A549 (cell line): ENCODE results near the gene LYPD6. TPM values are rescaled to one million over a fixed set of nuclear protein-coding genes. Genes with fewer than 3 reads are reported as not detected.

ENCODE experiments used
- ATAC-seq, 2 experiments: fragments of 200-7000 bp in 1 of 2; fragments of >200 bp in 1 of 2; cut with Nextera tagmentation in 1 of 2; cut with Tn5 transposase in 1 of 2; 3 replicates each; pipeline versions ENCODE4 v1.8.0 to v1.9.1; 2018 to 2020; ENCODE audit warnings: mild to moderate bottlenecking in 1 of 2, moderate library complexity in 1 of 2
- CTCF ChIA-PET: fragments of 300-600 bp; sonication (Branson Sonifier 250); formaldehyde crosslinking; extraction: SDS; loops from one replicate; lab custom pipeline; 2021; ENCODE audit warnings: antibody characterized with exemption, inconsistent platforms; lab: Yijun Ruan, JAX
- POLR2A ChIA-PET: fragments of 350-600 bp; formaldehyde crosslinking; extraction: SDS; loops from one replicate; lab custom pipeline; 2021; ENCODE audit warnings: antibody characterized with exemption, inconsistent platforms; lab: Yijun Ruan, JAX
- DNase-seq, 2 experiments: peaks; one replicate each; pipeline versions ENCODE4 v3.0.0 to v3.0.0-alpha.2; 2011 to 2016; ENCODE audit warnings: low read depth in 1 of 2, low spot score in 1 of 2
- FAIRE-seq: peaks from 2 replicates; lab custom pipeline; 2011; peaks lifted over from hg19 to GRCh38; lab: Jason Lieb, UNC
- H3K27ac ChIP-seq, 2 experiments: fragments of >200 bp; sonication (Bioruptor Twin); formaldehyde crosslinking; 3 replicates each; pipeline ENCODE4 v1.5.1; 2016 to 2017
- H3K4me1 ChIP-seq: fragments of >200 bp; sonication (Bioruptor Twin); formaldehyde crosslinking; 3 replicates; pipeline ENCODE4 v1.6.1; 2016
- H3K4me2 ChIP-seq: fragments of >200 bp; sonication (Bioruptor Twin); formaldehyde crosslinking; 3 replicates; pipeline ENCODE4 v1.6.1; 2016
- H3K4me3 ChIP-seq: fragments of >200 bp; sonication (Bioruptor Twin); formaldehyde crosslinking; 3 replicates; pipeline ENCODE4 v1.5.1; 2016
- H3K9me3 ChIP-seq: fragments of >200 bp; sonication (Bioruptor Twin); formaldehyde crosslinking; 3 replicates; pipeline ENCODE4 v1.6.1; 2016
- ATOH8 ChIP-seq: fragments of 250-450 bp; sonication (Bioruptor Pico); IDR thresholded peaks from 2 replicates; pipeline ENCODE4 v1.5.0; 2020; ENCODE audit warnings: low read depth, mild to moderate bottlenecking, moderate library complexity
- BHLHE40 ChIP-seq: IDR thresholded peaks from 2 replicates; pipeline ENCODE4 v1.6.1; 2012; ENCODE audit warnings: low read depth, low read length, inconsistent platforms
- CBX8 ChIP-seq: fragments of 200-600 bp; sonication (generic); IDR thresholded peaks from 2 replicates; pipeline ENCODE4 v1.6.1; 2016
- CEBPB ChIP-seq, 2 experiments: fragments of >200 bp in 1 of 2; sonication (Bioruptor Twin) in 1 of 2; formaldehyde crosslinking in 1 of 2; IDR thresholded peaks; 2 replicates each; pipeline ENCODE4 v1.6.1; 2012 to 2016
- CHD2 ChIP-seq: fragments of 150-350 bp; IDR thresholded peaks from 2 replicates; pipeline ENCODE4 v1.6.1; 2014; ENCODE audit warnings: low read length; ENCODE audit not compliant: partially characterized antibody
- CTCF ChIP-seq: fragments of >200 bp; sonication (Bioruptor Twin); formaldehyde crosslinking; IDR thresholded peaks from 3 replicates; pipeline ENCODE4 v1.5.1; 2016
- FOSB ChIP-seq: fragments of 250-450 bp; sonication (Bioruptor Pico); IDR thresholded peaks from 2 replicates; pipeline ENCODE4 v1.5.0; 2020; ENCODE audit warnings: mild to moderate bottlenecking, moderate library complexity
- HDAC2 ChIP-seq: fragments of 200-600 bp; sonication (generic); IDR thresholded peaks from 2 replicates; pipeline ENCODE4 v1.6.1; 2016
- HEYL ChIP-seq: fragments of 250-450 bp; sonication (Bioruptor Pico); IDR thresholded peaks from 2 replicates; pipeline ENCODE4 v1.8.0; 2021; ENCODE audit warnings: mild to moderate bottlenecking, moderate library complexity
- HMGXB4 ChIP-seq: fragments of 250-450 bp; sonication (Bioruptor Pico); IDR thresholded peaks from 2 replicates; pipeline ENCODE4 v1.5.0; 2021; ENCODE audit warnings: mild to moderate bottlenecking, moderate library complexity, borderline replicate concordance
- JUNB ChIP-seq: fragments of >200 bp; sonication (Bioruptor Twin); formaldehyde crosslinking; IDR thresholded peaks from 2 replicates; pipeline ENCODE4 v1.6.1; 2016
- MAX ChIP-seq: IDR thresholded peaks from 2 replicates; pipeline ENCODE4 v1.6.1; 2012
- MYC ChIP-seq: IDR thresholded peaks from 2 replicates; pipeline ENCODE4 v1.6.1; 2012; ENCODE audit warnings: mild to moderate bottlenecking, inconsistent platforms, low read length, improper control_type of control experiment, borderline replicate concordance
- NFE2L2 ChIP-seq: fragments of 150-350 bp; conservative IDR thresholded peaks from 2 replicates; pipeline ENCODE4 v1.6.1; 2014; ENCODE audit warnings: low read length
- POLR2A ChIP-seq: IDR thresholded peaks from 2 replicates; pipeline ENCODE4 v1.6.1; 2012; ENCODE audit warnings: mild to moderate bottlenecking, low read length
- POLR2AphosphoS2 ChIP-seq: conservative IDR thresholded peaks from 2 replicates; pipeline ENCODE4 v1.6.1; 2012; ENCODE audit warnings: low read length, improper control_type of control experiment, inconsistent platforms
- RCOR1 ChIP-seq: fragments of 150-350 bp; IDR thresholded peaks from 2 replicates; pipeline ENCODE4 v1.6.1; 2014; ENCODE audit warnings: antibody characterized with exemption, low read length, low read depth
- RFX5 ChIP-seq: fragments of 450-650 bp; IDR thresholded peaks from 2 replicates; pipeline ENCODE4 v1.7.1; 2014; ENCODE audit warnings: antibody characterized with exemption, mild to moderate bottlenecking, moderate library complexity
- RNF2 ChIP-seq: fragments of 200-600 bp; sonication (generic); IDR thresholded peaks from 2 replicates; pipeline ENCODE4 v1.6.1; 2016; ENCODE audit warnings: low read depth, mild to moderate bottlenecking, antibody characterized with exemption, moderate library complexity, borderline replicate concordance
- SMC3 ChIP-seq: fragments of >200 bp; sonication (Bioruptor Twin); formaldehyde crosslinking; IDR thresholded peaks from 3 replicates; pipeline ENCODE4 v1.6.1; 2018; ENCODE audit warnings: inconsistent platforms
- SREBF2 ChIP-seq: fragments of 450-650 bp; IDR thresholded peaks from 2 replicates; pipeline ENCODE4 v1.6.1; 2014; ENCODE audit warnings: mild to moderate bottlenecking, moderate library complexity
- ZFP36 ChIP-seq: fragments of 450-650 bp; IDR thresholded peaks from 2 replicates; pipeline ENCODE4 v1.6.1; 2014; ENCODE audit warnings: borderline replicate concordance; ENCODE audit not compliant: partially characterized antibody
- ZSCAN20 ChIP-seq: fragments of 250-450 bp; sonication (Bioruptor Pico); IDR thresholded peaks from 2 replicates; pipeline ENCODE4 v1.8.0; 2022; ENCODE audit warnings: mild to moderate bottlenecking, moderate library complexity
- WGBS: methylation state at CpG from one replicate; pipeline ENCODE4 v1.1.6; 2017; ENCODE audit errors: missing lambda C conversion rate; 5-methylcytosine and 5-hydroxymethylcytosine counted together
- polyA plus RNA-seq, 4 experiments: library from polyadenylated mRNA; depleted of rRNA in 3 of 4; stranded (reverse); fragments of >200 nt; fragmentation: RNase III in 1 of 4; extraction: RNeasy Plus Mini Kit Qiagen cat#74134 plus additional on column Dnase treatment in 1 of 4; gene quantifications; 2 replicates in 3 of 4; 3 replicates in 1 of 4; pipeline ENCODE4 v1.2.3, GENCODE V29; 2011 to 2017
- TF ChIP-seq, protein P1 (sequence below): IDR thresholded peaks from 2 replicates; pipeline ENCODE4 v1.6.1; 2012

Gene LYPD6
- polyA plus RNA-seq, 2 of the 4 experiments (the other 2 are of a cell fraction) = 0.08 to 0.09 TPM

DNA sequence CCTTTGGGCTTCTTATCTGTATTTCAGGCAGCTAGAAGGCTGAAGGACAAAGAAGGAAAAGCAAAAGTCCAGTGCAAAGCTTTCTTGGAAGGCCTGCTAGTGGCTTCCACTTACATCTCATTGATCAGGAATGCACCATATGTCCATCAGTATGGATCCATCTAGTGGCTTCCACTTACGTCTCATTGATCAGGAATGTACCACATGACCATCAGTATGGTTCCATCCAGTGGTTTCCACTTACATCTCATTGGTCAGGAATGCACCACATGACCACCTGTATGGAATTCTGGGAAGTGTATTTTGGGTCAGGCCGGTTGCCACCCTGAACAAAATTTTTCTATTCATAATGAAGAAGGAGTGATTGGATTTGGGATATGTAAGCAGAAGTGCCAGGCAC lies 70.6 kb downstream of the LYPD6 start (continued):
- no peak for TF ChIP-seq HEYL (CRISPR knock-in tag)
- TF ChIP-seq FOSB (CRISPR knock-in tag) = no peak
- no peak for TF ChIP-seq MYC
- TF ChIP-seq SREBF2 = no peak
- TF ChIP-seq RCOR1 = no peak
- no peak for TF ChIP-seq RFX5

- Histone ChIP-seq H3K4me3 (no peak overlapping the region), H3K4me2 (no peak overlapping the region), H3K27ac (no peak overlapping the region), H3K9me3 (no peaks in the 10 kb centered on the region), H3K4me1 (no peaks in the 10 kb centered on the region)
- ChIA-PET CTCF (no interaction called here), POLR2A (no interaction called here)
- FAIRE-seq (no peak), ATAC-seq (no peak), DNase-seq (no peak)
- 30% methylated on average over 3 of the region's 3 CpGs for WGBS
- TF ChIP-seq MAX (no peak), ZFP36 (no peak), SMC3 (no peak), HMGXB4 (CRISPR knock-in tag) (no peak), CTCF (no peak), POLR2AphosphoS2 (no peak), RCOR1 (no peak), CBX8 (no peak), HDAC2 (no peak), POLR2A (no peak), CHD2 (no peak), ZSCAN20 (CRISPR knock-in tag) (no peak), ATOH8 (no peak), BHLHE40 (no peak), JUNB (no peak)
- TF ChIP-seq, protein P1, sequence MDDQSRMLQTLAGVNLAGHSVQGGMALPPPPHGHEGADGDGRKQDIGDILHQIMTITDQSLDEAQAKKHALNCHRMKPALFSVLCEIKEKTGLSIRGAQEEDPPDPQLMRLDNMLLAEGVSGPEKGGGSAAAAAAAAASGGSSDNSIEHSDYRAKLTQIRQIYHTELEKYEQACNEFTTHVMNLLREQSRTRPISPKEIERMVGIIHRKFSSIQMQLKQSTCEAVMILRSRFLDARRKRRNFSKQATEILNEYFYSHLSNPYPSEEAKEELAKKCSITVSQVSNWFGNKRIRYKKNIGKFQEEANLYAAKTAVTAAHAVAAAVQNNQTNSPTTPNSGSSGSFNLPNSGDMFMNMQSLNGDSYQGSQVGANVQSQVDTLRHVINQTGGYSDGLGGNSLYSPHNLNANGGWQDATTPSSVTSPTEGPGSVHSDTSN = no peak
Observed at GRCh38 chr2:149409506-149409905, 79.1 kb downstream of the LYPD6 start.

GRCh38 chr2:149410701-149411484 lies 80.5 kb downstream of the LYPD6 start:
- WGBS = 23% methylated on average over 6 of the region's 6 CpGs
- no peak for ATAC-seq
- Histone ChIP-seq H3K9me3 (no peaks in the 10 kb centered on the region), H3K4me2 (no peak overlapping the region), H3K4me3 (no peak overlapping the region), H3K4me1 (no peaks in the 10 kb centered on the region), H3K27ac (no peak overlapping the region)
- CTCF ChIA-PET = no interaction called here
- POLR2A ChIA-PET = interaction anchor here (0.9 kb wide), 1 partner anchor 24 kb away, joined by 3 read pairs; no protein-coding TSS in a partner anchor
- no peak for DNase-seq
- no peak for FAIRE-seq
- TF ChIP-seq RNF2 = no peak
- no peak for TF ChIP-seq NFE2L2
- TF ChIP-seq CEBPB (IDR thresholded peaks at IDR 0.05) = no peak
- TF ChIP-seq MYC = no peak
